Muscle layer of colon (tissue), 2 donors: ENCODE measurements around the gene MTG1.
"Not testable (repeated sequence)": the region's sequence is repeated elsewhere in the genome, so short reads cannot be mapped to it uniquely, and the experiment has no call there.

Source experiments
- H3K27ac ChIP-seq: one replicate; pipeline ENCODE4 v1.7.0; 2013; ENCODE audit warnings: low read depth, mild to moderate bottlenecking, low read length, moderate library complexity
- H3K27me3 ChIP-seq, 2 donors: one replicate each; pipeline ENCODE4 v1.7.0; 2013; ENCODE audit warnings: low read length in 2 of 2, mild to moderate bottlenecking in 2 of 2; ENCODE audit not compliant: insufficient read depth in 2 of 2, control insufficient read depth in 1 of 2
- H3K36me3 ChIP-seq: one replicate; pipeline ENCODE4 v1.7.0; 2013; ENCODE audit warnings: mild to moderate bottlenecking, low read length; ENCODE audit not compliant: insufficient read depth
- H3K4me1 ChIP-seq: one replicate; pipeline ENCODE4 v1.7.0; 2013; ENCODE audit warnings: mild to moderate bottlenecking, low read length; ENCODE audit not compliant: insufficient read depth
- H3K4me3 ChIP-seq, 2 donors: one replicate each; pipeline ENCODE4 v1.7.0; 2013; ENCODE audit warnings: low read length in 2 of 2, low read depth in 1 of 2, mild to moderate bottlenecking in 1 of 2, moderate library complexity in 1 of 2
- H3K9ac ChIP-seq: one replicate; pipeline ENCODE4 v1.7.0; 2013; ENCODE audit warnings: low read length
- H3K9me3 ChIP-seq: one replicate; pipeline ENCODE4 v1.7.0; 2013; ENCODE audit warnings: mild to moderate bottlenecking, low read length
- donor health status: abdominal sarcoma.
- donor health status: Adenocarcinoma of cecum.

Gene MTG1

DNA sequence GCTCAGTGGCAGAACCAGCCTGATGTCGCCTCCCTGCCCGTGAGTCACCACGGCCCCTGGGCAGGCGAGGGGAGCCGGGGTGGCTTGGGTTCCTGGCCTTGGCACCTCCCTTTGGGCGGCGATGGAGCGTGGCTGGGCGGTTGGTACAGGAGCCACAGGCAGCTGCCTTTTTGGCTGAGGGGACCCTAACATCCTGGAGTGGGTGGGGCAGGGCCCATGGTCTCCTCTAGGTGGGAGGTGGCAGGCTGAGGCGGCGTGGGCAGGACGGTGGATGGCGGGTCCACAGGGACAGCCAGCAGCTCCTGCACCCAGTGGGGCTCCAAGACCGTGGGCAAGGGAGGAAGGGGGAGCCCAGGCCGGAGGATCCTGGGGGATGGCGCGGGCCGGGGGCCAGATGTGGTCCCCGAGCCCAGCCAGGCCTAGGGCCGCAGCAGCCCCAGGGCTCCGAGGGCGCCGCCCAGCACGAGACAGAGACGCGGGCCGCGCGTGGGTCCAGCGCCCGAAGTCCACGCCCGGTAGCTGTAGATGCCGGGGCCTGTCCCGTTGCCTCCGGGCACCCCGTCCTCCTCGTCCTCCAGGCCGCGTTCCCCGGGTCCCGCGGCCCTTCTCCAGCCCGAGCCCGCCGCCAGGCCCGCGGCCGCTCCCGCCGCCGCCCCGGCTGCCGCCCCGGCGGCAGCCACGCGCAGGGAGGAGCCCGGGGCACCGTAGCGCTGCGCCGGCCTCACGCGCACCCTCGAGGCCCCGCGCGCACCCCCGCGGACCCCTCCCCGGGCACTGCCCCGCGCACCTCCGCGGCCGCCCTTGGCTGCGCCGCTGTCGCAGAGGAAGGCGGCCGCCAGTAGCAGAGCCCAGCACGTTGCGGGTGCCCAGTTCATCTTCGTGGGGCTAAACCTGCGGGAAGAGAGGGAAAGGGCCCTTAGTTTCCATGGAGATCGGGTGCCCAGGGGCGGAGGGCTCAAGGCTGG lies 29.1 kb downstream of the MTG1 start:
- Histone ChIP-seq H3K4me3 (no peak overlapping the region), H3K9me3 (no peaks in the 10 kb centered on the region), H3K27me3 (peaks cover 0 to 8% of the 10 kb centered on the region in 2 donors), H3K4me1 (no peaks in the 10 kb centered on the region), H3K27ac (no peak overlapping the region), H3K36me3 (peaks cover 13% of the 10 kb centered on the region), H3K9ac (no peak overlapping the region)

DNA sequence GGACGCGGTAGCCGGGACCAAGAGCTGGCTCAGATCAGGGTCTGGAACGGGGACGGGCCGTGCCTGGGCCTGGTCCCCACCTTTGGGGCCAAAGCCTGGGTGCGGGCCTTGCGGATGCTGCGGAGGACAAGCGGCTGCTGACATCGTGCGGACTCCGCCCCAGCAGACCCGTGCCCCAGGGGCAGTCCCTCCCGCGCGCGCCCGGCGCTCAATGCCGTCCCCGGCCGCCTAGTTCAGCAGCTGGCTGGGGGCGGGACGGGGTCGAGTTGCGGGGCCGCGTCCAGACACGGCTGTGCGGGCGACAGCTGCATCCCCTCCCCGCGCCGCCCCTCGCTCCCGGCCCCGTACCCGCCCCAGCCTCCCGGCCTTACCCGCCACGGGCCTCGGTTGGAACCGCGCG lies 30.1 kb downstream of the MTG1 start:
- H3K4me1 ChIP-seq, H3K9me3 ChIP-seq, H3K4me3 ChIP-seq, H3K27ac ChIP-seq, H3K9ac ChIP-seq, H3K27me3 ChIP-seq: not testable (repeated sequence)
- peaks cover 13% of the 10 kb centered on the region for H3K36me3 ChIP-seq

DNA sequence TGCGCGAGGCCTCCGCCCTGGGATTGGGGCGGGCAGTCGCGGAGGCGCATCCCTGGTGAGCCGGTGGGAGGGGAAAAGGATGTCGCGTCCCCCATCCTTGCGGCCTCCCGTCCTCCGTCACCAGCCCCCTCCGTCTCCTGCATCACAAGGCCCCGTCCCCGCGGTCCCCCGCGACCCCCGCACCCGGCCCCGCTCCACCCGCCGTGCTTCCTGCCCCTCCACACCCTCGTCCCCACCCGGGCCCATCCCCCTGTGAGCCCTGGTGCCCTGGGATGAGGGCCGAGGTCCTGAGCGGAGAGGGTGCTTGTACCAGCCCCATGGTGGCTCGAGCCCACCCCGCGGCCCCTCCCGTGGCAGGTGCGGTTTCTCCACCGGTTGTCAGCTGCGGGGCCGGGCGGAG lies 30.6 kb downstream of the MTG1 start, which contains the start of gene SPRN:
Gene SPRN, minus strand, starts transcription at position 25 of the 400 bp plus-strand sequence. CDS start 944 bp downstream, outside the sequence.
- H3K27ac ChIP-seq, H3K4me3 ChIP-seq, H3K27me3 ChIP-seq, H3K9ac ChIP-seq, H3K4me1 ChIP-seq, H3K9me3 ChIP-seq: not testable (repeated sequence)
- peaks cover 13% of the 10 kb centered on the region for H3K36me3 ChIP-seq

DNA sequence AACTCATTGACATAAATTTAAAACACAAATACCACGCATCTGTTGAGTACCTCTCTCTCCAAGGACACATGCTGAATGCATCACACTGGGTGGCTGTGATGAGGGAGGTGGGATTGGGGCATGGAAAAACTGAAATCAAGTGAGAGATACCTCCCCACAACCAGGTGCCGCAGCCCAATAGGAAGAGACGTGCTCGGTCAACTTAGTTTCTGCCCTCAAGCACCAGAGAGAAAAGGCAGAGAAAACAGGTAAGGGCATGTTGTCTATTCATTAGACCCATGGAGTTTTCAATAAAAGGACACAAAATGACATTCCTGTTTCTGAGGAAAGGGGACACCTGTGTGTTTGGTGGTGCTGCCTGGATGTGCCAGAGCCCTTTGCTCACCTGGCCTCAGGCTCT lies 35.6 kb downstream of the MTG1 start:
- H3K4me3 ChIP-seq, H3K9ac ChIP-seq, H3K27me3 ChIP-seq, H3K36me3 ChIP-seq, H3K4me1 ChIP-seq, H3K9me3 ChIP-seq, H3K27ac ChIP-seq: not testable (repeated sequence)

DNA sequence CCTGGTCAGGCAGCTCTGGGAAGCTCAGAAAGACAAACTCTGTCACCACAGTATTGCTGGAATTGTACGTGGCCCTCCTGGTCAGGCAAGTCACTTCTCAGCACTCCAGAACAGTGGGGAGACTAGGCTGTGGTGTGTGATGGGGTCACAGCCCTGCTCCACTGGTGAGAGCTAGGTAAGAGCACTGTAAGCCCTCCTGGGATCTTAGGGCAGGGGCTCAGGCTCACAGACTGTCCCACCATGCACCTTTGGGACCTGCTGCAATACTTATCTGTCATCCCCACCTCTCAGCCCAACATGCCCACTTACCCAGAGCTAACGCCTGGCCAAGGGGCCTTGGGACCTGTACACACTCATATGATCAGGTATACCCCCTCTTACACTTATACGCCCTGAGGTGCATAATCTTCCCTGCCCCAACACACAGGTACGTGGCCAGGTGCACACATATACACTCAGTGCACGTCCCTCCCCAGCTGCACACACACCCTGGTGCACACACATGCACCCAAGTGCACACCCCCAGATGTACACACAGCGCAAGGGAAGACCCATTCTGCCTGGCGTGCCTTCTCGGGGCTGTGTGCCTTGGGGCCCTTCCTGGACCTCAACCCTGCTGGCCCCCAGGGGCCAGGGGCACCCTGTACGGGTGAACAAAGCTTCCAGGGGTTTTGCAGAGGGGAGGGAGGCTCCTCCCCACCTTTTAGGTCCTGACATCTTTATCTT lies 38.1 kb downstream of the MTG1 start:
- H3K9ac ChIP-seq, H3K27me3 ChIP-seq, H3K9me3 ChIP-seq, H3K4me3 ChIP-seq, H3K4me1 ChIP-seq, H3K27ac ChIP-seq, H3K36me3 ChIP-seq: not testable (repeated sequence)

DNA sequence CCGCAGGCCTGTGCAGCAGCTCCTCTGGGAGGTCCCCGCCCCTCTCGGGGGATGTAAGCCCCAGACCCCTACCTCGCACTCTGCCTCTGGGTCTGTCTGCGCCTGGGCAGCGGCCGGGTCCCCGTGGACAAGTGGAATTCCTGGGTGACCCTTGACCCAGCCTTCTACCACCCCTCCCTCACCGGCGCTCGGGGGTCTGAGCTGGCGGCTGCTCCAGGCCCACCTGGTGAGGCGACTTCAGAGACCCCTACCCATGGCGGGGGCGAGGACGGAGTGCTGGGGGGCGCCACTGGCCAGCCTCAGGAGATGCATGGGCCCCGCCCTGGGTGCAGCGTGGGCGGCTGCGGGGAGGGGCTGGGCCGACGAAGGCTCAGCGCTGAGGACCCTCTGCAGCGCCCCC lies 38.8 kb downstream of the MTG1 start:
- H3K27ac ChIP-seq, H3K4me1 ChIP-seq, H3K9ac ChIP-seq, H3K9me3 ChIP-seq, H3K27me3 ChIP-seq, H3K4me3 ChIP-seq, H3K36me3 ChIP-seq: not testable (repeated sequence)

DNA sequence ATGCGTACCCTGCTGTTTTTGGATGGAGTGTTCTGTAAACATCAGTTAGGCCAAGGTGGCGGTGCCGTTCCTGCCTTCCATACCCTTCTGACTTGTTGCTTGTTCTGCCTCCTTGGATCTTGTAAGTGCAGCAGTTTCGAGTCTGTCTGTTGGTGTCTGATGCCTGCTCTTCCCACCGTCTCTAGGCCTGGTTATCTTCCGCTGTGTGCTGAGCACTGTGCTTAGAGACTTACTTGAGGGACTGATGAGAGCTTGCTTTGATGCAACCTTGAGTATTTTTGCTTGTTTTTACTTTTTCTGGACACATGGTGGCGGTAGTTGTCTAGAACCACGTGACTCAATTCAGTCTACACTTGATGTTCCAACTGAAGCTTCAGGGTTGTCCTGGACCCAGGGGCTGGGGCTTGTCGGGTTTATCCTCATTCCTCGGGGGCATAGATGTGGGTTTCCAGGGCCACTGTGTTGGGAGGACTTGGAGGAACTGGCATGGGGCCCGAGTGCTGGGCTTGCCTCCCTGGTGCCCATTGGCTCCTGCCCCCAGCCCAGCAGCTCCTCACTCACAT lies 44.8 kb downstream of the MTG1 start:
- H3K9me3 ChIP-seq: no peaks in the 10 kb centered on the region
- H3K9ac ChIP-seq: no peak overlapping the region
- H3K27me3 ChIP-seq: no peaks in the 10 kb centered on the region
- H3K4me3 ChIP-seq: no peak overlapping the region
- no peaks in the 10 kb centered on the region for H3K36me3 ChIP-seq
- H3K4me1 ChIP-seq: no peaks in the 10 kb centered on the region
- no peak overlapping the region for H3K27ac ChIP-seq

DNA sequence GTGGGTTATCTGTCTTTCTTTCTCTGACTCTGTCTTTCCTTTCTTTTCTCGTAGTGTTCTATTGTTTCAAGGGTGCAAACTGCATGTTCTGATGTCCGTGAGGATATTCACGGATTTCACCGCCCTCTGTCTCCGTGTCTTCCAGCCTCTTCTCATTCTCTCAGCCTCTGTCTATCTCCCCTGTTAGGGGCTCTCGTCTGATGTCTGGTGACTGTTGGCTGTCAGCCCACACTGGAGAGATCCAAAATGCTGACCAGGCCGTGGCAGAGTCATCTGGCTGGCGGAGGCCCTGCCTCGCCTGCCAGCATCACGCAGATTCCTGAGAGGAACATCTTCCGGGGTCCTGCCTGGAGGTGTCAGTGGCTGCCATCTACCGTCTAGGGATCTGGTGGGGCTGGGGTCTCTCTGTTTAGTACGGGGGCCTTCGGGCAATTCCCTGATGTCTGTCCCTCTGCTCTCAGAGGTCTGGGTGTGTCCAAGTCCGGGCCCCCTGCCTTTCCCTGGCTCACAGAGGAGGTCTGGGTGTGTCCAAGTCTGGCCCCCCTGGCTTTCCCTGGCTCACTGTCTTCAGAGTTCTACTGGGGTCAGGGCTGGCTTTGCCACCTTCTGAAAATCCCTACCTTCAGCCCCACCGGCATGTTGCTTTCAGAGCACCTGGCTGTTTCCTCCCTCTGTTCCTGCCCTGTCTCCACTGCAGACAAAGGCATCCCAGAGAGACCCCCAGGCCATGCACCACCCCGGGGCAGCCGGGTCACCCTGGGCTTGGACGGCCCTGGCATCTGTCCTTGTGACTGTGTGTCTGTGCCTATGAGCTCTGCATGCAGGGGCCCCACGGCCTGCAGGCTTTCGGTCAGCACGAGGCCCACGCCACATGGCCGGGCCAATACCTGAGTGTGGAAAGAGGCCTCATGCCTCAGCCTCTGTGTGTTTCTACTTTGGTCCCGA lies 45.8 kb downstream of the MTG1 start:
- Histone ChIP-seq H3K9me3 (no peaks in the 10 kb centered on the region), H3K4me1 (no peaks in the 10 kb centered on the region), H3K27me3 (no peaks in the 10 kb centered on the region), H3K9ac (no peak overlapping the region), H3K4me3 (no peak overlapping the region), H3K36me3 (no peaks in the 10 kb centered on the region), H3K27ac (no peak overlapping the region)

DNA sequence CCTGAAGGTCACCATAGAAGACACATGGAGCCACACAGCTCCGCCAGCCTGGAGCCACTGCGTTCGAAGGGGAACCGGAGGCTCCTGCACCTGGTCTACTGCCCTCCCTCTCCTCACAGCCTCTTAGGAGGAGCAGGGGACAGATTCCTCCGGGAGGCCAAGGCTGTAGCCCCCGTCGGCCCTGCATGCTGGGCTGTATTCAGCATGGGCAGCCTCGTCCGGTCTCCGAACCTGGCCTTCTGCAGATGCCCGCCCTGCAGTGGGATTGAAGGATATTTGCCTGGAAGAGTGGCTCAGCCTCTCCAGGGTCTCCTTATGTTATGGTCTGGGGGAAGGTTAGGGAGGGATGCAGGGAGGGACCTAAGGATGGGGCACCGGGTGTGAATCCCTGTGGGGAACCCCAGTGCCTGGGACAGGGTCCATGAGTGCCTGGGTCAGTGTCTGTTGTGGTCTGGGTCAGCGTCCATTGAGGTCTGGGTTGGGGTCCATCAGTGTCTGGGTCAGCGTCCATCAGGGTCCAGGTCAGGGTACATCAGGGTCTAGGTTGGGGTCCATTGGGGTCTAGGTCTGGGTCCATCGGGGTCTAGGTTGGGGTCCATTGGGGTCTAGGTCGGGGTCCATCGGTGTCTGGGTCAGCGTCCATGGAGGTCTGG lies 46.8 kb downstream of the MTG1 start:
- no peaks in the 10 kb centered on the region for H3K27me3 ChIP-seq
- H3K27ac ChIP-seq: no peak overlapping the region
- no peaks in the 10 kb centered on the region for H3K9me3 ChIP-seq
- no peaks in the 10 kb centered on the region for H3K4me1 ChIP-seq
- no peak overlapping the region for H3K4me3 ChIP-seq
- H3K9ac ChIP-seq: no peak overlapping the region
- no peaks in the 10 kb centered on the region for H3K36me3 ChIP-seq

DNA sequence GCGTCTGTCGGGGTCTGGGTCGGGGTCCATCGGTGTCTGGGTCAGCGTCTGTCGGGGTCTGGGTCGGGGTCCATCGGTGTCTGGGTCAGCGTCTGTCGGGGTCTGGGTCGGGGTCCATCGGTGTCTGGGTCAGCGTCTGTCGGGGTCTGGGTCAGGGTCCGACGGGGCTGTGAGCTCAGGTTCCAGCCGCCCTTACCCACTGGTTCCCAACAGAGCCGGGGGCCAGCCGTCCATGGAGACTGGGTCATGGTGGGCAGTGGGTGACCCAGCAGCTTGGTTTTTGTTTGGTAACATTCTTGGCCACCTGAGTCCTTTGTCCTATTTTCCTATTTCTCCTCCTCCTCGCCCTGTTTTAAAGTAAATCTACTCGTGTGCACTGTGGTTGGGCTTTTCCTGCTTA lies 47.4 kb downstream of the MTG1 start:
- H3K4me1 ChIP-seq, H3K9me3 ChIP-seq, H3K27ac ChIP-seq, H3K4me3 ChIP-seq, H3K36me3 ChIP-seq, H3K27me3 ChIP-seq, H3K9ac ChIP-seq: not testable (repeated sequence)
